K562 (cell line): Measurements from ENCODE around the gene IL1RN. TPM values are rescaled to one million over a fixed set of nuclear protein-coding genes. Genes with fewer than 3 reads are reported as not detected.

Source experiments
- RREB1 ChIP-seq: fragments of 250-450 bp; sonication (Bioruptor Pico); IDR thresholded peaks from 2 replicates; pipeline ENCODE4 v1.4.0; 2020
- SMAD4 ChIP-seq: fragments of 250-450 bp; sonication (Bioruptor Pico); conservative IDR thresholded peaks from 2 replicates; pipeline ENCODE4 v1.8.0; 2021; ENCODE audit warnings: inconsistent platforms, mild to moderate bottlenecking, moderate library complexity
- polyA plus RNA-seq, 8 experiments: library from polyadenylated mRNA; depleted of rRNA in 4 of 8; stranded (reverse) in 5 of 8; unstranded in 3 of 8; fragments of >200 nt; fragmentation: Nextera tagmentation in 2 of 8; fragmentation: Illumina TruSeq in 1 of 8; extraction: Ambion mirVana in 2 of 8; extraction: Trizol in 1 of 8; gene quantifications; 2 replicates each; pipeline versions ENCODE4 v1.2.1 to v1.2.3, GENCODE V29; 2011 to 2014; ENCODE audit warnings: inconsistent platforms in 1 of 8, missing spikeins in 1 of 8
- total RNA-seq, 7 experiments: library from RNA; depleted of rRNA in 6 of 7; stranded (reverse); fragments of >200 nt in 6 of 7; fragmentation: Illumina TruSeq in 2 of 7; extraction: Trizol in 2 of 7; gene quantifications; 2 replicates each; pipeline versions ENCODE4 v1.2.1 to v1.2.3, GENCODE V29; 2011 to 2021; ENCODE audit warnings: low replicate concordance in 1 of 7
- TF ChIP-seq, protein P1 (sequence below): sonication (generic); formaldehyde crosslinking; IDR thresholded peaks from 2 replicates; pipeline ENCODE4 v1.8.1; 2023; ENCODE audit warnings: mild to moderate bottlenecking, missing genetic modification reagents
- TF ChIP-seq, protein P2 (sequence below): IDR thresholded peaks from 2 replicates; pipeline ENCODE4 v1.6.1; 2012; ENCODE audit warnings: low read depth, low read length, improper control_type of control experiment, borderline replicate concordance

The IL1RN gene
- total and polyA plus RNA-seq, 9 of the 15 experiments (the other 6 are each of a cell fraction or from before 2014, with no cell fraction given), result 0.13 TPM; not detected in 8

- TF ChIP-seq RREB1 (CRISPR knock-in tag) (no peak), SMAD4 (CRISPR knock-in tag) (no peak)
- TF ChIP-seq, protein P1, sequence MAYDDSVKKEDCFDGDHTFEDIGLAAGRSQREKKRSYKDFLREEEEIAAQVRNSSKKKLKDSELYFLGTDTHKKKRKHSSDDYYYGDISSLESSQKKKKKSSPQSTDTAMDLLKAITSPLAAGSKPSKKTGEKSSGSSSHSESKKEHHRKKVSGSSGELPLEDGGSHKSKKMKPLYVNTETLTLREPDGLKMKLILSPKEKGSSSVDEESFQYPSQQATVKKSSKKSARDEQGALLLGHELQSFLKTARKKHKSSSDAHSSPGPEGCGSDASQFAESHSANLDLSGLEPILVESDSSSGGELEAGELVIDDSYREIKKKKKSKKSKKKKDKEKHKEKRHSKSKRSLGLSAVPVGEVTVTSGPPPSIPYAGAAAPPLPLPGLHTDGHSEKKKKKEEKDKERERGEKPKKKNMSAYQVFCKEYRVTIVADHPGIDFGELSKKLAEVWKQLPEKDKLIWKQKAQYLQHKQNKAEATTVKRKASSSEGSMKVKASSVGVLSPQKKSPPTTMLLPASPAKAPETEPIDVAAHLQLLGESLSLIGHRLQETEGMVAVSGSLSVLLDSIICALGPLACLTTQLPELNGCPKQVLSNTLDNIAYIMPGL, result no peak
- TF ChIP-seq, protein P2, sequence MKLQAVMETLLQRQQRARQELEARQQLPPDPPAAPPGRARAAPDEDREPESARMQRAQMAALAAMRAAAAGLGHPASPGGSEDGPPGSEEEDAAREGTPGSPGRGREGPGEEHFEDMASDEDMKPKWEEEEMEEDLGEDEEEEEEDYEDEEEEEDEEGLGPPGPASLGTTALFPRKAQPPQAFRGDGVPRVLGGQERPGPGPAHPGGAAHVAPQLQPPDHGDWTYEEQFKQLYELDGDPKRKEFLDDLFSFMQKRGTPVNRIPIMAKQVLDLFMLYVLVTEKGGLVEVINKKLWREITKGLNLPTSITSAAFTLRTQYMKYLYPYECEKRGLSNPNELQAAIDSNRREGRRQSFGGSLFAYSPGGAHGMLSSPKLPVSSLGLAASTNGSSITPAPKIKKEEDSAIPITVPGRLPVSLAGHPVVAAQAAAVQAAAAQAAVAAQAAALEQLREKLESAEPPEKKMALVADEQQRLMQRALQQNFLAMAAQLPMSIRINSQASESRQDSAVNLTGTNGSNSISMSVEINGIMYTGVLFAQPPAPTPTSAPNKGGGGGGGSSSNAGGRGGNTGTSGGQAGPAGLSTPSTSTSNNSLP, result no peak
These were observed 14.1 kb downstream of the IL1RN start (continued) for GRCh38 chr2:113141451-113141850.
